ENCODE data around the gene ARFGAP2.
A peak's percentile ranks its signal among the peaks of the same experiment; 100 is the strongest.

- peak in 1 of 2 donors; percentile 4 for TF ChIP-seq CTCF (IDR thresholded peaks at IDR 0.05; ENCODE audit: extremely low read depth in 1 of 2, insufficient read depth in 1 of 2, low read depth in 1 of 2, low read length in 2 of 2)
- no peak for TF ChIP-seq JUN (IDR thresholded peaks at IDR 0.05; ENCODE audit: borderline replicate concordance, insufficient read depth, insufficient read length, low read depth)
- peak; percentile 39 for TF ChIP-seq POLR2A (IDR thresholded peaks at IDR 0.05; ENCODE audit: low read depth, low read length)
- TF ChIP-seq EZH2 (IDR thresholded peaks at IDR 0.05; ENCODE audit: borderline replicate concordance, low read depth, low read length, severe bottlenecking), result no peak
- TF ChIP-seq POLR2AphosphoS5 (IDR thresholded peaks at IDR 0.05; ENCODE audit: insufficient read depth, low read depth, low read length), result peak; percentile 65
- TF ChIP-seq, protein P1, sequence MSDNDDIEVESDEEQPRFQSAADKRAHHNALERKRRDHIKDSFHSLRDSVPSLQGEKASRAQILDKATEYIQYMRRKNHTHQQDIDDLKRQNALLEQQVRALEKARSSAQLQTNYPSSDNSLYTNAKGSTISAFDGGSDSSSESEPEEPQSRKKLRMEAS (IDR thresholded peaks at IDR 0.05; ENCODE audit: insufficient read depth, insufficient read length), result no peak
These were observed 9.5 kb upstream of the ARFGAP2 start, which contains the start of gene PACSIN3 for GRCh38 chr11:47186076-47186699.
